ENCODE data around the gene GPR183.

The GPR183 gene

DNA sequence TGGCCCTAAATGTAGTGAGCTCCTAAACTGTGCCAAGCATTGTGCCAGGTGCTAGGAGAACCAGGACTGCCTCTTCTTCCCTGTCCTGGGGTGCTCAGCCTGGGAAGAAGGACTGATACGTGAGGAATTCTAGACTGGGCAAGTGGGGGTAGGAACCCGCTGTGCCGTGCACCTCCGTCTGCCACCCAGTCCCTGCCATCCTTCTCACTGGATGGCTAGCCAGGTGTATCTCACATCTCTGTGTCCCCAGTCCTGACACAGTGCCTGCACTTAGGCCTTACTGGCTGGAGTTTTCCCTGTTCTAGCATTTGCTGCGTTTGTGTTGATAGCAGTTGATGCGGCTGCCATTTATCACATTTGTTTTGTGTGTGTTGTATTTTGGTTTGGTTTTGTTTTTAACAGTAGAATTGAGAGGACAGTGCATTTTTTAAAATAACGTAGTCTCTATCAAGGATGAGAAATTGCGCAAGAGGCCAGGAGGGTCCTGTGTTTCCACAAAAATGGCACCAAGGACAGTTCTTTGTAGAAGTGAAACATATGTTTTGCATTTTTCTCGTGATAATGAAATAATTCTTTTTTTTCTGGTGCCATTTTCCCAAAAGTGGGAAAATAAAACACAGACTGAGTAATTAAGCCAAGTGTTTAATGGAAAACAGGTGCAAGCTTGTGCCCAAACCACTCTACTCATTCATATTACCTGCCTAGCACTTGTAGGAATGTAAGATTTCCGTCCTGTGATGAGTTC, 4.7 kb upstream of the GPR183 start:
- no peak for DNase-seq (ENCODE audit: low spot score)

DNA sequence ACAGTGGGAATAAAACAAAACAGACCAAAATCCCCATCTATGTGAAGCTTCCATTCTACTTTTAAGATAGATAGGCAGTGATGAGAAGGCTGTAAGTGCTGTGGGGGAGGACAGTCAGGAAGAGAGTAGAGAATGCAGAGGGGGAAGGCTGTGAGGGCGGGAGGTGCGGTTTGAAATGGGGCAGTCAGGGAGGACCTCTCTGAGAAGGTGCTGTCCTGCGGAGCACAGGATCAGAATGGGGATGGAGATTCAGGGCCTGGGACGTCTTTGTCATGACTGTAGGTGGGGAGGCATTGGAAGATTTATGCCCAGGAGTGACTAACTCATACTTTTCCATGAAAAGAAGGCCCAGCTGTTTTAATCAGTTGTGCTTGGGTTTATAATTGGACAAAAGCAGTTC, 3.9 kb upstream of the GPR183 start:
- no peak for DNase-seq (ENCODE audit: low spot score)

DNA sequence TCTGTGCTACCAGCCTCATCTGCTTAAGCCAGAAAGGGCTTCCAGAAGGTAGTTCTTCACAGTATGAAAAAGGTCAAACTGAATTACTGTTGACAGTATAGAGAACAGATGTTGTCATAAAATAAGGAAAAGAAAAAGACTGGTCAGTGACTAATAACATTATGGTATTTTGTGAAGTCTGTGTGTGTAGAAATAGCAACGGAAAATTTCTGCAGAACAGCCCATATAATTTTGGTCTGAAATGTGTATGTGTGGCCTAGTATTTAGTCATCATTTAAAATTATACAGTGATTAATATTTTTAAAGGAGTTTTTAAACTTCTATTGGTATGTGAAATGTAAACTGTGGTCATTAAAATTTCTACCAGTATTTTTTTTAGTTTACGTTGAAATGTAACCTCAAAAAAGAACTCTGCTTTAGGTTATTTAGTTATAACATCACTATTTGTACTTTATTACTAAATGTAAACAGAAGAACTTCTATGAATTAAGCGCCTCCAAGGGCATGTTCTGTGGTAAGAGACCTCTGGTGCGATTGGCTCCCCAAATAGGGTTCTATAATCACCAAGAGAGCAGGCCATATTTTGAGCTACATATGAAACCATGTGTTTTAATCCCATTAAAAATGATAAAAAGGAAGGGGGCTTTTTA, 3.3 kb upstream of the GPR183 start:
- no peak for DNase-seq (ENCODE audit: low spot score)

DNA sequence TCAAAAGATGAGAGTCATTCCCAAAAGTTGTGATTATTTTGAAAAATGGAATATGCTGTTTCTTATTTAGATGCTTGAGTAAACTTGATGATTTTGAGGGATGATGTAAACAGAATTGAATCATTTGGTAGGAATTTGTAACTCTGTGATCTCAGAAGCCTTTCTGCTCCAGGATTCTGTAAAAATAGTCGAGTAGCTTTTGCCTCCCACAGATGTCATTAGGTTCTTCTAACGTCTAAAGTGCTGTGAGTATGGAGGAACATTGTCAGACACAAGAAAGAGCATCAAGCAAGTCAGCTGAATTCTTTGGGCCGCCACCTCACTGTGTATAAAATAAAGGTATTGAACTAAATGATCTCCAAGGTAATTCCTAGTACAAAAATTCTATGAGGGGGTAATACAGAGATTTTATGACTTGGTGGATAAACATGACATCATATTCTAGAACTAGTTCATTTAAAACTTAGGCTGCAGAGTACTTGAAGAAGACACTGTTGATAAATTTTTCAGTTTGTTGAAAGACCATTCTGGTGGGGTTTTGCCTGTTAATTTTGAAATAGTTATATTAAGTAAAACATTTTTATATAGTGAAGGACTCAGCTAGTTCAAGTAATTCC, 1.4 kb upstream of the GPR183 start:
- DNase-seq (ENCODE audit: low spot score) = peak; percentile 66

DNA sequence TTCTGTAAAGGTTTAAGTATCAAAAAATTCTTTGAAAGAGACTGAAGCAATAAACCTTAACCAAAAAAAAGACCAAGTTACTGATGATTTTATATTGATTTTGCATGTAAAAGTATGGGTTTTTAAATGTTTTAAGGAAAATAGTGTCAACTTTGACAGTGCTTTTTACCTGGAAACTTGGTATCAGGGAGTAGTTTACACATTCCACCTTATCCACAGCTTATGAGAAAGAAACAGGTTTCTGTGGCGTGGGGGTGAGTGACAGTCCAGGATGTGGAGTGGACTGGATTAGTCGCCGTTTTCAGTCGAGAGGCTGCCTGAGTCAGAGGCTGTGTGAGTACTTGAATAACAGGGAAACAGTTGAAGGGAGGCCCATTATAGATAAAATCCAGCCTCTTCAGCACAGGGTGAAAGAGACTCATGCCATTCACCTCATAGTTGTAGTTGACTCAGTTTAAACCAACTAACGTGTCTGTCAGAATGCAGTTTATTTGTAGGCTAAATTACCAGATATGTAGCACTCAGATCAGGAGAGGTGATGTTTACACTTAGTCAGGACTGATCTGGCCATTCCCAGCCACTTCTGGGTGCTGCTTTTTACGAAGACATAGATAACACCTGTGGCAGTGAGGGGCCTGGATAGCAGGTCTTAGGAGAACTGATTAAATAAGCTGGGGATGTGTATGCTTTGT, 595 bp upstream of the GPR183 start:
- DNase-seq (ENCODE audit: low spot score) = no peak

DNA sequence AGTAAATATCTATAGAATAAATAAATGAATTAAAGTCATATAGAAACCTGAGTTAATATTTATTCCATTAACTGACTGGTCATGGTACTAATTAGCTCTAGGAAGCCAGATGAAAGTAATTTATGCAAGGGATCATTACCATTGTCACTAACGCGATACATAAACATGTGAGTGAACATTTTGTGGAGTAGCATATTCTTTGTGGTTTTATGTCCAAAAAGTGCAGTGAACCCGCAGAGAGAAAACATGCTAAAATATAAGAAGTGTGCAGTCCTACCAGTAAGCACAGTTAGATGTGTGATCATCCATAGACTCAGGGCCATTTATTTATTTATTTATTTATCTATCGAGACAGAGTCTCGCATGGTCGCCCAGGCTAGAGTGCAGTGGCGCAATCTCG, 1.6 kb downstream of the GPR183 start:
- no peak for DNase-seq (ENCODE audit: low spot score)

DNA sequence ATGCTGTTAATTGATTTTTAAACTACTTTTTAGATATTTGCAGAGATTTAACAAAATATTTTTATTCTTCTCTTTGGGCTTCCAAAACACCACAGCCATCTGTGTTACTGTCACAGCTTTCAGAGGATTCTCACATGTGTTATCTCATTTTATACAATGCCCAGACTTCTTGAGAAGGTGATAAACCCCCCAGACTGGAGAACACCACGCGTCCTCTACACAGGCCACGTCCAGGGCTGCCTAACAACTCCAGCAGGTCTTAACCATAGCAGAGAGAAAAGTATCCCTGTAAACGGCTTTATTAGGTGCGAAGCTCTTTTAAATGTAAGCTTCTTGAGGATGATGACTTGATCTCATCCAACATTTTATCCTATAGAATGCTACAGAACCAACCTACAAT, 2.0 kb downstream of the GPR183 start:
- no peak for DNase-seq (ENCODE audit: low spot score)

DNA sequence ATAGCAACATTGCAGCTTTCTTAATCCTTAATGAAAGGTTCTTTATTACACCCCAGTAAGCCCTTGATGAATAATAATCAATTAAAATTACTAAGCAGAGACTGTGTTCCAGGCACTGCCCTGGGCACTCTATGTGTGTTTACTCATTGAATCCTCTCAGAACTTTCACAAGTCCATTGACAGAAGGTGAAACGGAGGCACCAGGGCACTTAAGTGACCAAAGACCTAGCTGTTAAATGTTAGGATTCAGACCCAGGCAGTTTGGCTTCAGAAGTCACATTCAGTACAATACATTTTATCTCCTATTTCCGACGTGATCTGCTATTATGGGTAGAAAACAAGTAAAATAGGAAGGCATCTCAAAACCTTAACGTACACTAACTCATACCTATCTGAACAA, 2.7 kb downstream of the GPR183 start:
- DNase-seq (ENCODE audit: low spot score) = no peak

DNA sequence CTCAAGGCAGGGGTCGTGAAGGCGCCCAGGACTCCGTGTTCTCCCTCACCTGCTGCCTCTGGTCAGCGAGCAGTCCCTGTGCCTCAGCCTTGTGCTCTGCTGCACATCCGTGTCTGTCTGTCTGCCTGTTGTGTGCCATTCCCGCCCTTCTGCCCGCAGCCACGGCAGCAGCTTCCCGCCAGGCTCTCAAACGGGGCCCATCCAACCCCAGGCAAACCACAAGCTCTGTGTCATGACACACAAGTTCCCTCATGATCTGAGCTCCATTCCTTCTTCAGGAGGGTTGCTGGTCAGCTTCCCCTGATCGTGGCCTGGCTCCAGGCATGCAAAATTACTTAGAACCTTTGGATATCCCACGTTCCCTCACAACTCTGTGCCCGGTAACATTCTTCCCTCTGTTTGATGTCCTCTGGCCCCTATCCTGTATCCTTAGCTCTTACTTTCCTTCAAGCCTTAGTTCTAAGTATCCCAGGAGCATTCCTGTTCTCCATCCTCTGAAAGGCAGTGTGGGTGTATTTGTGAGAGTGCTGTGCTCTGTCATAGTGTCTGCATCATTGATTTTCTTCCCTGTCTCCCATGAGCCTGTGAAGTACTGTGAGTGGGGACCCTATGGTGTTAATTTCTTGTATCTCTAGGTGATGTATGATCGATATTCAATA, 3.2 kb downstream of the GPR183 start:
- DNase-seq (ENCODE audit: low spot score) = no peak

DNA sequence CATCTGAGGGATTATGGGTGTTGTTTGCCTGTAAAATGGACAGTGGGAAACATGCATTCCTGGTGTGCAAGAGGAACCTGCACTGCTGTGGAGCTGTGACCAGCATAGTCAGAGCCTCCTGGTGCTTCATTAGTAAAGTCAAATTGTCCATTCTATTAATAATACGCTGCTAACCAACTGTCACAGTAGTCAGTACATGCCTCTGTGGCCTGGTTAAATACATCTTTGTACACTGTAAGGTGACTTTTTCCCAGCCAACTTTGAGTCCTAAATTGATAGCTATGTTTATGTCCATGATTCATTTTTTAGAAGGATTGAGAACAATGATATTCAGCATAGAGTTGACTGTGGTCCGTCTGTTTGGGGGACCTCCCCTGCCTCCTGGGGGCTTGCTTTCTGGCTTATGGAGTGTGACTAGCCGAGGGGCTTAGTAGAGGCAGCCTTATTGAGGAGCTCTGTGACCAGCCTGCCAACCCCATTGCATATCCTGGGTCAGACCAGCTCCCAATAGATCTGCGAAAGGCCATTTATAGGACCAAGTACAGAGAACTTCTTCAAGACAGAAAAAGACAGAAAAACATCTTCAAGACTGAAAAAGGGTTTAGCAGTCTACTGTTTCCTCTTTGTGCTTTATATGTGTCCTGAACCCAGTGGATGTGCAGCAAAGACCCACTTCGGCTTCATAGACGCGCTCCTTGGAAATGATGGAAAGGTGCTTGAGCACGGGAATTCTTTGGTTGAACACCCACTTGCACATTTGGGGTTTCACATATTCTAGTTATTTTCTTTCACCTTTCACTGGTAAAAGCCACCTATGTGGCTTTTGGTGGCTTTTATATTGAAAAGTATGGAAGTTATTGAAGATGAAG, 4.3 kb downstream of the GPR183 start:
- DNase-seq (ENCODE audit: low spot score) = no peak

DNA sequence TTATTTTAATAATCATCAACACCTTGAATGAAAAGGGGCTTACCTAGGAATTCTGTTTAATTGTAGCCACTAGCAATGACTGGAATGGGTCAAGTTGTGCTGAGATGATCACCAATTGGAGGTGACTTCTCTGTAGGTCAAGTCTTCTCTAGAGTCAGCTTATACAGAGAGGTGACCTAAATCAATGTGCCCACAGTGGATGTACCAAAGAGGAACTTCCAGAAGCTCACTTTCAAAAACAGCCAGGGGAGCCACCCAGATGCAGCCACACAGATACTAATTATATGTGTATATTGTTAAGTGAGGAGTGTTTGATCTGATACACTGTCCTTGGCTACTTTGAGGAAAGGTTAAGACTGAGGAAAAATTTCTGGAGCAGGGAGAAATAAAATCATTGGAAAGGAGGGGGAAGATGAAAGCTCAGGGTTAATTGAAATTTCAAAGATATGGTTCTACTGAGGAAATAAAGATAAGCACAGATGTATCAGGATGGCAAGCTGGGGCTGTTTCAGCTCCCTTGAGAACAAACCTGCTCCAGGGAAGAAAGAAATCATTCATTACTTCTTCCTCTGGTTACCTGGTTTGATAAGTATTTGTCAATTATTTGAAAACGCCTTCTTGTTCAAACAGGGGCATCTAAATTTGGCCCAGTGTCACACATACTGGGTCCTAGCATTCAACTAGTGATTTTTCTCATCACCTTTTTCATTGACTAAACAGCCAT, 5.1 kb downstream of the GPR183 start:
- no peak for DNase-seq (ENCODE audit: low spot score)

DNA sequence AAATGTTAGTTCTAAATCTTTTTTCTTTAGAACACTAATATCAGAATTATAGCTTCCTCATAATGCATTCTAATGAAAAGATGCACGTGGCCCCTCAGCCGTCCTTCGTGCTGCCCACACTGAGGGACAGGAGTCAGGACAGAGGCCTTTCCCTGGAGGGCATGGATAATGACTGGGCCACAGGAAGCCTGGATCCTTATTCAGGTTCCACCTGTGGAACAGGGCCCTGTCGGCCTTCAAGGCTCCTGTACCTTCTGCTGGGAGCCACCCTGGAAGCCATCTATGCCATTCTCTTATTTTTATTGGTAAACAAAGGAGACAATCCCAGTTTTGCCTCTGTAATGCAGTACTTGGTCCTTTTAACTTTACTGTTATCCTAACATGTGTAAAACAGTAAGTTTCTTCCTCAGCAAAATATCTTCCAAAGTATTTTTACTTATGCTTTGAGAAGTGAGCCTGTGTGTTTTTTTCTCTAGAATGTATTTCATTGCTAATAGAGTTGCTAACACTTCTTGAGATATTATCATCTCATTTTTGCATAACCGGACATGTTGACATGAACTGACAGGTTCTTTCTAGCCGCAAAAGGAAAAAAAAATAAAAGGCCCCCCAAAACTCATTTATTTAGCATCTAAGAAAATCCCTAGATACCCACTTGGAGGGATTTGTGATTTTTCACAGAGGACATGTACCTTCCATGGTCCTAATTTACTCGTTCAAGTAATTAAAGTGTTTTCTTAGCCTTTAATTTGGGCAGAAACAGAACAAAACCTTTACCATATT, 6.0 kb downstream of the GPR183 start:
- DNase-seq (ENCODE audit: low spot score) = no peak

DNA sequence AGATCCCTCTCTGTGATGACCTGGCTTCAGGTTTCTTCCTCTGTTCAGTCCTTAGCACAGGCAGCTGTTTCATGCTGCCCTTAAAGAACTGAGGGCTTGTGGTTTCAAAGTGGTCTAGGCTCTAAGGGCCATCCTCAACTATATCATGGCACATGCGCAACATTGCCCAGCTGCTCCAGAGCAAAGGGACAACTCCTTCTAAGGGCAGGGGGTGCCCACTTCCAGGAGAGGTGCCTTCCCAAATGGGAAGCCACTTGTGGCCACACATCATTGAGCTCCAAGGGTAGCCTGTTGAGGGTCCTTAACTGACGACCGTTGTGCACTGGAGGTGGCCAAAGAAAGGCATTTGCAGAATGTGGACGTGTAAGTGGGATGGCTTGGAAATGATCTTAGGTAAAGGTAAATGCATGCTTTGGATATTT, 7.3 kb downstream of the GPR183 start:
- no peak for DNase-seq (ENCODE audit: low spot score)

DNA sequence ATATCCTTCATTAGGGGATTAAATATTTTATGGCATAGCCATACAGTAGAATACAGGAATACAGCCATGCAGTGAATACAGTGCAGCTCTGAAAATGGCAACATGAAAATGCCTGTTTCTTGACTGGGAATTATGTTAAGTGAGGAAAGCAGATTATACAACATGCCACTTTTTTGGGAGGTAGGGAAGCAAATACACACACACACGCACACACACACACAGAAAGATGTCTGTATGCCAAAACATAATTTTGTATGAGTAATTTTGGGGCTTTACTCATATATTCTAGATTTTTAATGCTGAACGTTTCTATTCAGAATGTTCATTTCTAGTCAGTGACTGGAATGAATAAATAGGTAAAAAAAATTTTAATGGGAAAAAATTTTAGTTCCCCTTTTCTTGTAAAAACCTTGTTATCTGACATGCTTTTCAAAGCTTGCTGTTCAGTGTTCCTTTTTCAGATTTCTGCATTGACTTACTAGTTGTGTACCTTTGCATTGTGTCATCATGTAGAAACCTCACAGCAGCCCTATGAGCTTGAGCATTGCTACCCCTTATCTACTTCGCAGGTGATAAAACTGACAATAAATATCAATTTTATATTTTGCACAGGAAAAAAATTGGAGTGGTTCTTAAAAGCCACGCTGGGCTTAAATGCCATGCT, 7.8 kb downstream of the GPR183 start:
- no peak for DNase-seq (ENCODE audit: low spot score)

DNA sequence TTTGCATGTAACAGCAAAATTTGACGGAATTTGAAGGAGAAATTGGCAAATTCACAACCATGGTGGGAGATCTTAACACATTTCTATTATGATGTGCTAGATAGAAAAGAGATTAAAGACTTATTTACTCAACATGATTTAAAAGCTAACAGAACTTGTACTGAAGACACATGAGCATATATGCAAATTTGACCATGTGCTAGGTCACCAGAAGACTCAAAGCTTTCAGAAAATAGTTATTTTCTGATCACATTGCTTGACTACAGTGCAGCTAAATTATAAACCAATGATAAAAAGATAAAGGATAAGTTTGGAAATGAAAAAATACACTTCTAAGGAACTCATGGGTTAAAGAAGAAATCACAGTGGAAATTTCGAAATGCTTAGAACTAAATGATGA, 9.1 kb downstream of the GPR183 start:
- no peak for DNase-seq (ENCODE audit: low spot score)

DNA sequence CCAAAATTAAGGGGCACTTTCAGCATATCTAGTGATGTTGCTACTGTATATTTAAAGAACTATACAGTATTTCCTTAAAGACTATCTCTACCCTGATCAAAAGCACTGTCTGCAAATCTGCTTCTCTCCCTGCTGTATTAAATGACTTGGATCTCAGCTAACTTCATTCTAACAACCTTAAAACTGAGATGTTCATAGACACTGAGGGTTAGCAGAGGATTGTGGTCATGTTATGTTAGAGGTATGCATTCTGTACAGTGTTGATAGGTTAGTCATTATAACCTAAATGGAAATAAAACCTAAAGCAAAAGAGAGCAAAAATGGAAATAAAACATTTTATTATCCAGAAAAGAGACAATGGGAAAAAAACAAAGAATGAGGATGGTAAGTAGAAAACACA, 9.9 kb downstream of the GPR183 start:
- DNase-seq (ENCODE audit: low spot score) = no peak

DNA sequence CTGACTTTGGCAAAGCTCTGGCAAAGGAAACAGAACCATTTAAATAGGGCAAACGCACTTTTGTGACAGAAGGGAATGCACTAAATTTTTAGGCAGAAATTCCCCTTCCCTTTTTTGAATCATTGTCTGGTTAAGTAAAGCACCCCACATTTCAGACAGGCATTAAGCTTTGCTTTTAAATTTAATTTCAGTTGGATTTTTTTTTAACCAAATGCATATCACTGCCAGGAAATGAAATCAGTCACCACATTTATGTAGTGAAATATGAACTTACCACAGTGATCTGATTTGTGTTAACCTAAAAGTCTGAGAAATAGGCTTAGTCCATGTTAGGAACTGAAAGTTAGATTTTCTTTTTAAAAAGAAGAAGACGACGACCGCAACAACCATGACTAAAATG, 10.8 kb downstream of the GPR183 start:
- no peak for DNase-seq (ENCODE audit: low spot score)

DNA sequence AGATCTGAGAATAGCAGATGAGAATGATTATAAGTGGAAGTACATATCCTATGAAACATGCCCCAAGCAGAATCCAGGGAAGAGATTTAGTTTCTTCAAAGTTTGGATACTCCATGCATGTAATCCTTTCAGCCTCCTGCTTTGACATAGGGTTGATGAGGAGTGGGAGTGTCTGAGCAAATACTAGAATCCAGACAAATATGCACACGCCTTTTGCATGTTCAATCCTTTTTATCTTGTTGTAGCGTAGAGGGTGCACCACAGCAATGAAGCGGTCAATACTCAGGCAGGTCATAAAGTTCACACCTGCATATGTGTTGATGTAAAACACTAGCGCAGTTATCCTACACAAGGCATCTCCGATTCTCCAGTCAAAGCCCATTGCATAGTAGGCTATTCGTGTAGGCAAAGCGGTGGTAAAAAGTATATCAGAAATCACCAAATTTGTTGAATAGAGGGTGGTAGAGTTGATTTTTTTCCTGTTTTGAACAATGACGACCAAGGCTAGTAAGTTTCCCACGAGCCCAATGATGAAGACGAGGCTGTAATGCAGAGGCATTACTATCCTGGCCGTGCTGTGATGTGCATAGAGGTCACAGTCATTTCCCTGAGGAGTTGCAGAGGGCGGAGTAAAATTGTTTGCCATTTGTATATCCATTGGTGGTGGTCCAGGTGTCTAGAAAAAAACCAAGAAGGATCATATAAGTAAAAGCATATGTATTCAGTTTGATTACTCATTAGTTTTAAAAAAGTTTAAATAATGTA, 11.5 kb downstream of the GPR183 start:
- DNase-seq (ENCODE audit: low spot score) = no peak

DNA sequence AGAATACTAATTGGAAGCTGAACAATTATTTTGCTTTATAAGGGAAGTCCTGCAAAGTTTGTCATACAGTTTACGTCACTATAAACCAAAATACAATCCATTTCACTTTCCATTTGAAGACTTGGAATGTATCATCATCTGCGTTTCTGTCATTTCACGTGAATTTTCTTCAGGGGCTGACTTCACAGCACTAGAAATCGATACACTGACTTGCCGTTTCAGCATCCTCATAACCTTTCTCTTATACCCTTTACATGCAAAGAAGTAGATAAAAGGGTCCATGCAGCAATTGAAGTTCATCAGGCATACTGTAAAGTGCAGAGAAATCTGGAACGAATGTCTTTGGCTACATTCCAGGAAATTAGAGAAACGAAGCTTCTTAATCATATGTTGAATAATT, 12.2 kb downstream of the GPR183 start:
- DNase-seq (ENCODE audit: low spot score) = no peak
